ENCODE measurements around the gene SRGAP3.

Gene SRGAP3

GRCh38 chr3:9008550-9009255 lies 240.7 kb downstream of the SRGAP3 start:
- no peak for DNase-seq

GRCh38 chr3:9007928-9008327 lies 241.5 kb downstream of the SRGAP3 start:
- no peak for DNase-seq

GRCh38 chr3:9007213-9007612 lies 242.2 kb downstream of the SRGAP3 start:
- DNase-seq, result no peak

GRCh38 chr3:9000041-9000440 lies 249.4 kb downstream of the SRGAP3 start:
- no peak for DNase-seq

- no peak for DNase-seq
These were observed 252.3 kb downstream of the SRGAP3 start for GRCh38 chr3:8997151-8997550.

- DNase-seq, result no peak
These were observed 252.7 kb downstream of the SRGAP3 start for GRCh38 chr3:8996681-8997121.

GRCh38 chr3:8996216-8996615 lies 253.2 kb downstream of the SRGAP3 start:
- no peak for DNase-seq

- DNase-seq, result no peak
These were observed 255.2 kb downstream of the SRGAP3 start for GRCh38 chr3:8994226-8994625.

GRCh38 chr3:8993331-8993730 lies 256.1 kb downstream of the SRGAP3 start:
- no peak for DNase-seq

GRCh38 chr3:8992854-8993253 lies 256.6 kb downstream of the SRGAP3 start:
- no peak for DNase-seq

GRCh38 chr3:8992199-8992598 lies 257.2 kb downstream of the SRGAP3 start:
- DNase-seq, result no peak

- DNase-seq, result no peak
These were observed 258.9 kb downstream of the SRGAP3 start for GRCh38 chr3:8990266-8991215.

- DNase-seq, result no peak
These were observed 260.5 kb downstream of the SRGAP3 start for GRCh38 chr3:8988791-8989558.

GRCh38 chr3:8988384-8988655 lies 261.1 kb downstream of the SRGAP3 start:
- no peak for DNase-seq

GRCh38 chr3:8987645-8988383 lies 261.6 kb downstream of the SRGAP3 start:
- no peak for DNase-seq

- DNase-seq, result no peak
These were observed 262.2 kb downstream of the SRGAP3 start for GRCh38 chr3:8987226-8987625.

GRCh38 chr3:8986741-8987140 lies 262.7 kb downstream of the SRGAP3 start:
- no peak for DNase-seq

GRCh38 chr3:8985876-8986275 lies 263.6 kb downstream of the SRGAP3 start:
- DNase-seq, result no peak

GRCh38 chr3:8985411-8985831 lies 264.0 kb downstream of the SRGAP3 start:
- DNase-seq, result no peak

- no peak for DNase-seq
These were observed 264.9 kb downstream of the SRGAP3 start for GRCh38 chr3:8984526-8984925.

- DNase-seq, result no peak
These were observed 265.4 kb downstream of the SRGAP3 start for GRCh38 chr3:8984081-8984480.

GRCh38 chr3:8983591-8983990 lies 265.9 kb downstream of the SRGAP3 start:
- no peak for DNase-seq

GRCh38 chr3:8983026-8983425 lies 266.4 kb downstream of the SRGAP3 start:
- DNase-seq, result no peak

Data from NCI-H1417 treated with DMSO at 0.1 percent for 48 hours (cell line).